K562 (cell line): Measurements from ENCODE around the gene RUSC1. TPM values are rescaled to one million over a fixed set of nuclear protein-coding genes. Genes with fewer than 3 reads are reported as not detected.

Source experiments
- C11orf30 ChIP-seq: fragments of 450-650 bp; IDR thresholded peaks from 2 replicates; pipeline ENCODE4 v1.6.1; 2016; ENCODE audit warnings: low read depth, mild to moderate bottlenecking
- CREM ChIP-seq: IDR thresholded peaks from 2 replicates; pipeline ENCODE4 v1.6.1; 2014; ENCODE audit warnings: antibody characterized with exemption, low read depth
- ELK3 ChIP-seq: fragments of 450-650 bp; formaldehyde crosslinking; IDR thresholded peaks from 2 replicates; pipeline ENCODE4 v1.4.0; 2020; ENCODE audit warnings: mild to moderate bottlenecking
- HNRNPL ChIP-seq: fragments of 200-400 bp; formaldehyde crosslinking; IDR thresholded peaks from 2 replicates; pipeline ENCODE4 v1.6.1; 2017; ENCODE audit warnings: low read depth, mild to moderate bottlenecking, low read length
- IFI16 ChIP-seq: fragments of 250-450 bp; sonication (Bioruptor Pico); IDR thresholded peaks from 2 replicates; pipeline ENCODE4 v2.1.2; 2022; ENCODE audit warnings: mild to moderate bottlenecking, inconsistent platforms
- KAT7 ChIP-seq: sonication (generic); formaldehyde crosslinking; IDR thresholded peaks from 2 replicates; pipeline ENCODE4 v1.8.0; 2022; ENCODE audit warnings: missing genetic modification reagents, mild to moderate bottlenecking, borderline replicate concordance
- MED1 ChIP-seq: sonication (generic); formaldehyde crosslinking; IDR thresholded peaks from 2 replicates; pipeline ENCODE4 v1.8.1; 2023; ENCODE audit warnings: missing genetic modification reagents, borderline replicate concordance
- NBN ChIP-seq: fragments of 450-650 bp; IDR thresholded peaks from 2 replicates; pipeline ENCODE4 v1.6.1; 2016; ENCODE audit warnings: low read depth, mild to moderate bottlenecking
- PCBP2 ChIP-seq: fragments of 200-400 bp; formaldehyde crosslinking; IDR thresholded peaks from 2 replicates; pipeline ENCODE4 v1.6.1; 2018; ENCODE audit warnings: low read length, low read depth, mild to moderate bottlenecking, moderate library complexity; ENCODE audit not compliant: poor library complexity, severe bottlenecking
- RBM15 ChIP-seq: fragments of 200-400 bp; formaldehyde crosslinking; IDR thresholded peaks from 2 replicates; pipeline ENCODE4 v1.6.1; 2018; ENCODE audit warnings: mild to moderate bottlenecking, low read length, moderate library complexity; ENCODE audit not compliant: insufficient read depth
- YY1 ChIP-seq, 3 experiments: IDR thresholded peaks; 2 replicates each; pipeline ENCODE4 v1.6.1; 2011; ENCODE audit warnings: low read length in 2 of 3, mild to moderate bottlenecking in 2 of 3, moderate library complexity in 2 of 3, borderline replicate concordance in 1 of 3, control low read depth in 1 of 3, low read depth in 1 of 3; ENCODE audit not compliant: insufficient read depth in 3 of 3, insufficient replicate concordance in 2 of 3, control insufficient read depth in 1 of 3, insufficient read length in 1 of 3; ENCODE audit errors: extremely low read depth in 1 of 3
- ZNF384 ChIP-seq: IDR thresholded peaks from 2 replicates; pipeline ENCODE4 v1.6.1; 2012; ENCODE audit warnings: low read depth, low read length, improper control_type of control experiment
- ZNF395 ChIP-seq: fragments of 200-800 bp; sonication (Bioruptor generic); IDR thresholded peaks from 2 replicates; pipeline ENCODE4 v1.6.1; 2017; ENCODE audit warnings: missing genetic modification characterization, missing compliant biosample characterization
- ZNF57 ChIP-seq: fragments of 450-650 bp; formaldehyde crosslinking; IDR thresholded peaks from 2 replicates; pipeline ENCODE4 v1.4.0; 2020; ENCODE audit warnings: mild to moderate bottlenecking, moderate library complexity
- ZNF584 ChIP-seq: fragments of 200-800 bp; sonication (Bioruptor generic); IDR thresholded peaks from 2 replicates; pipeline ENCODE4 v1.6.1; 2016; ENCODE audit warnings: low read depth, mild to moderate bottlenecking, missing genetic modification characterization, missing compliant biosample characterization
- ZNF592 ChIP-seq: fragments of 450-650 bp; IDR thresholded peaks from 2 replicates; pipeline ENCODE4 v1.6.1; 2017; ENCODE audit warnings: antibody characterized with exemption, mild to moderate bottlenecking
- polyA plus RNA-seq, 8 experiments: library from polyadenylated mRNA; depleted of rRNA in 4 of 8; stranded (reverse) in 5 of 8; unstranded in 3 of 8; fragments of >200 nt; fragmentation: Nextera tagmentation in 2 of 8; fragmentation: Illumina TruSeq in 1 of 8; extraction: Ambion mirVana in 2 of 8; extraction: Trizol in 1 of 8; gene quantifications; 2 replicates each; pipeline versions ENCODE4 v1.2.1 to v1.2.3, GENCODE V29; 2011 to 2014; ENCODE audit warnings: inconsistent platforms in 1 of 8, missing spikeins in 1 of 8
- total RNA-seq, 7 experiments: library from RNA; depleted of rRNA in 6 of 7; stranded (reverse); fragments of >200 nt in 6 of 7; fragmentation: Illumina TruSeq in 2 of 7; extraction: Trizol in 2 of 7; gene quantifications; 2 replicates each; pipeline versions ENCODE4 v1.2.1 to v1.2.3, GENCODE V29; 2011 to 2021; ENCODE audit warnings: low replicate concordance in 1 of 7

RUSC1 gene
- total and polyA plus RNA-seq, 9 of the 15 experiments (the other 6 are each of a cell fraction or from before 2014, with no cell fraction given), result 5.7 to 68.3 (median 33.6) TPM

- TF ChIP-seq YY1 (IDR thresholded peaks at IDR 0.05; ENCODE audit: borderline replicate concordance in 1 of 3, control insufficient read depth in 1 of 3, extremely low read depth in 1 of 3, insufficient read depth in 3 of 3, insufficient read length in 1 of 3, insufficient replicate concordance in 2 of 3, low read depth in 1 of 3, low read length in 2 of 3), result peak in 1 of 3 experiments; percentile 27
- TF ChIP-seq MED1, result no peak
- TF ChIP-seq ZNF584 (CRISPR knock-in tag), result no peak
- no peak for TF ChIP-seq C11orf30
- no peak for TF ChIP-seq KAT7
- TF ChIP-seq CREM, result peak; percentile 70
- TF ChIP-seq PCBP2, result no peak
- TF ChIP-seq HNRNPL, result peak; percentile 14; the same call in 1 of the 2 replicates
- TF ChIP-seq ZNF57, result no peak
- peak; percentile 22; the same call in 1 of the 2 replicates for TF ChIP-seq NBN
- TF ChIP-seq ZNF395 (CRISPR knock-in tag), result peak; percentile 20; the same call in 1 of the 2 replicates
- peak; percentile 51 for TF ChIP-seq ZNF384
- TF ChIP-seq RBM15, result no peak
- TF ChIP-seq ZNF592, result no peak
- TF ChIP-seq ELK3 (CRISPR knock-in tag), result no peak
- TF ChIP-seq IFI16 (CRISPR knock-in tag), result no peak
These were observed 3.0 kb downstream of the RUSC1 start (continued) for GRCh38 chr1:155323729-155324036.
